Measurements from ENCODE around the gene LEKR1.

- TF ChIP-seq, protein P1, sequence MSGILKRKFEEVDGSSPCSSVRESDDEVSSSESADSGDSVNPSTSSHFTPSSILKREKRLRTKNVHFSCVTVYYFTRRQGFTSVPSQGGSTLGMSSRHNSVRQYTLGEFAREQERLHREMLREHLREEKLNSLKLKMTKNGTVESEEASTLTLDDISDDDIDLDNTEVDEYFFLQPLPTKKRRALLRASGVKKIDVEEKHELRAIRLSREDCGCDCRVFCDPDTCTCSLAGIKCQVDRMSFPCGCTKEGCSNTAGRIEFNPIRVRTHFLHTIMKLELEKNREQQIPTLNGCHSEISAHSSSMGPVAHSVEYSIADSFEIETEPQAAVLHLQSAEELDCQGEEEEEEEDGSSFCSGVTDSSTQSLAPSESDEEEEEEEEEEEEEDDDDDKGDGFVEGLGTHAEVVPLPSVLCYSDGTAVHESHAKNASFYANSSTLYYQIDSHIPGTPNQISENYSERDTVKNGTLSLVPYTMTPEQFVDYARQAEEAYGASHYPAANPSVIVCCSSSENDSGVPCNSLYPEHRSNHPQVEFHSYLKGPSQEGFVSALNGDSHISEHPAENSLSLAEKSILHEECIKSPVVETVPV (CRISPR knock-in tag; IDR thresholded peaks at IDR 0.05): no peak
- no peak for TF ChIP-seq OSR1 (CRISPR knock-in tag; IDR thresholded peaks at IDR 0.05)
- TF ChIP-seq CREB5 (CRISPR knock-in tag; IDR thresholded peaks at IDR 0.05; ENCODE audit: low read depth): no peak
- no peak for TF ChIP-seq RARB (CRISPR knock-in tag; IDR thresholded peaks at IDR 0.05)
- TF ChIP-seq, protein P2, sequence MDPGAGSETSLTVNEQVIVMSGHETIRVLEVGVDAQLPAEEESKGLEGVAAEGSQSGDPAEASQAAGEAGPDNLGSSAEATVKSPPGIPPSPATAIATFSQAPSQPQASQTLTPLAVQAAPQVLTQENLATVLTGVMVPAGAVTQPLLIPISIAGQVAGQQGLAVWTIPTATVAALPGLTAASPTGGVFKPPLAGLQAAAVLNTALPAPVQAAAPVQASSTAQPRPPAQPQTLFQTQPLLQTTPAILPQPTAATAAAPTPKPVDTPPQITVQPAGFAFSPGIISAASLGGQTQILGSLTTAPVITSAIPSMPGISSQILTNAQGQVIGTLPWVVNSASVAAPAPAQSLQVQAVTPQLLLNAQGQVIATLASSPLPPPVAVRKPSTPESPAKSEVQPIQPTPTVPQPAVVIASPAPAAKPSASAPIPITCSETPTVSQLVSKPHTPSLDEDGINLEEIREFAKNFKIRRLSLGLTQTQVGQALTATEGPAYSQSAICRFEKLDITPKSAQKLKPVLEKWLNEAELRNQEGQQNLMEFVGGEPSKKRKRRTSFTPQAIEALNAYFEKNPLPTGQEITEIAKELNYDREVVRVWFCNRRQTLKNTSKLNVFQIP (CRISPR knock-in tag; IDR thresholded peaks at IDR 0.05; ENCODE audit: borderline replicate concordance, low read depth): no peak
- no peak for TF ChIP-seq GLIS3 (CRISPR knock-in tag; IDR thresholded peaks at IDR 0.05)
- TF ChIP-seq, protein P3, sequence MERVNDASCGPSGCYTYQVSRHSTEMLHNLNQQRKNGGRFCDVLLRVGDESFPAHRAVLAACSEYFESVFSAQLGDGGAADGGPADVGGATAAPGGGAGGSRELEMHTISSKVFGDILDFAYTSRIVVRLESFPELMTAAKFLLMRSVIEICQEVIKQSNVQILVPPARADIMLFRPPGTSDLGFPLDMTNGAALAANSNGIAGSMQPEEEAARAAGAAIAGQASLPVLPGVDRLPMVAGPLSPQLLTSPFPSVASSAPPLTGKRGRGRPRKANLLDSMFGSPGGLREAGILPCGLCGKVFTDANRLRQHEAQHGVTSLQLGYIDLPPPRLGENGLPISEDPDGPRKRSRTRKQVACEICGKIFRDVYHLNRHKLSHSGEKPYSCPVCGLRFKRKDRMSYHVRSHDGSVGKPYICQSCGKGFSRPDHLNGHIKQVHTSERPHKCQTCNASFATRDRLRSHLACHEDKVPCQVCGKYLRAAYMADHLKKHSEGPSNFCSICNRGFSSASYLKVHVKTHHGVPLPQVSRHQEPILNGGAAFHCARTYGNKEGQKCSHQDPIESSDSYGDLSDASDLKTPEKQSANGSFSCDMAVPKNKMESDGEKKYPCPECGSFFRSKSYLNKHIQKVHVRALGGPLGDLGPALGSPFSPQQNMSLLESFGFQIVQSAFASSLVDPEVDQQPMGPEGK (CRISPR knock-in tag; IDR thresholded peaks at IDR 0.05; ENCODE audit: borderline replicate concordance): no peak
- no peak for TF ChIP-seq ISL1 (CRISPR knock-in tag; IDR thresholded peaks at IDR 0.05)
- TF ChIP-seq BACH2 (CRISPR knock-in tag; IDR thresholded peaks at IDR 0.05; ENCODE audit: borderline replicate concordance): no peak
- no peak for TF ChIP-seq ZFP30 (CRISPR knock-in tag; IDR thresholded peaks at IDR 0.05)
- TF ChIP-seq ZNF70 (CRISPR knock-in tag; IDR thresholded peaks at IDR 0.05): no peak
- no peak for TF ChIP-seq TCF4 (CRISPR knock-in tag; IDR thresholded peaks at IDR 0.05; ENCODE audit: borderline replicate concordance)
- no peak for TF ChIP-seq SNAI2 (CRISPR knock-in tag; IDR thresholded peaks at IDR 0.05)
- TF ChIP-seq PPARA (CRISPR knock-in tag; IDR thresholded peaks at IDR 0.05; ENCODE audit: borderline replicate concordance): no peak
Observed at GRCh38 chr3:156981005-156981404, 154.9 kb downstream of the LEKR1 start.
